A549 (cell line): ENCODE data around the gene LDLRAD3. TPM values are rescaled to one million over a fixed set of nuclear protein-coding genes. Genes with fewer than 3 reads are reported as not detected.

Source experiments
- ATAC-seq, 2 experiments: fragments of 200-7000 bp in 1 of 2; fragments of >200 bp in 1 of 2; cut with Nextera tagmentation in 1 of 2; cut with Tn5 transposase in 1 of 2; 3 replicates each; pipeline versions ENCODE4 v1.8.0 to v1.9.1; 2018 to 2020; ENCODE audit warnings: mild to moderate bottlenecking in 1 of 2, moderate library complexity in 1 of 2
- CTCF ChIA-PET: fragments of 300-600 bp; sonication (Branson Sonifier 250); formaldehyde crosslinking; extraction: SDS; loops from one replicate; lab custom pipeline; 2021; ENCODE audit warnings: antibody characterized with exemption, inconsistent platforms; lab: Yijun Ruan, JAX
- POLR2A ChIA-PET: fragments of 350-600 bp; formaldehyde crosslinking; extraction: SDS; loops from one replicate; lab custom pipeline; 2021; ENCODE audit warnings: antibody characterized with exemption, inconsistent platforms; lab: Yijun Ruan, JAX
- DNase-seq, 2 experiments: peaks; one replicate each; pipeline versions ENCODE4 v3.0.0 to v3.0.0-alpha.2; 2011 to 2016; ENCODE audit warnings: low read depth in 1 of 2, low spot score in 1 of 2
- FAIRE-seq: peaks from 2 replicates; lab custom pipeline; 2011; peaks lifted over from hg19 to GRCh38; lab: Jason Lieb, UNC
- H3K27ac ChIP-seq, 2 experiments: fragments of >200 bp; sonication (Bioruptor Twin); formaldehyde crosslinking; 3 replicates each; pipeline ENCODE4 v1.5.1; 2016 to 2017
- H3K4me1 ChIP-seq: fragments of >200 bp; sonication (Bioruptor Twin); formaldehyde crosslinking; 3 replicates; pipeline ENCODE4 v1.6.1; 2016
- H3K4me2 ChIP-seq: fragments of >200 bp; sonication (Bioruptor Twin); formaldehyde crosslinking; 3 replicates; pipeline ENCODE4 v1.6.1; 2016
- H3K4me3 ChIP-seq: fragments of >200 bp; sonication (Bioruptor Twin); formaldehyde crosslinking; 3 replicates; pipeline ENCODE4 v1.5.1; 2016
- H3K9me3 ChIP-seq: fragments of >200 bp; sonication (Bioruptor Twin); formaldehyde crosslinking; 3 replicates; pipeline ENCODE4 v1.6.1; 2016
- E2F6 ChIP-seq: IDR thresholded peaks from 2 replicates; pipeline ENCODE4 v1.6.1; 2012; ENCODE audit warnings: low read depth, borderline replicate concordance
- EHF ChIP-seq: fragments of 250-450 bp; sonication (Bioruptor Pico); IDR thresholded peaks from 2 replicates; pipeline ENCODE4 v1.5.0; 2020; ENCODE audit warnings: mild to moderate bottlenecking
- EHMT2 ChIP-seq: fragments of 200-600 bp; sonication (generic); IDR thresholded peaks from 2 replicates; pipeline ENCODE4 v1.6.1; 2016; ENCODE audit warnings: antibody characterized with exemption, low read depth, mild to moderate bottlenecking, moderate library complexity
- ELK1 ChIP-seq: fragments of 150-350 bp; IDR thresholded peaks from 2 replicates; pipeline ENCODE4 v1.6.1; 2014; ENCODE audit warnings: low read depth, mild to moderate bottlenecking, low read length
- FOSL2 ChIP-seq, 2 experiments: fragments of 450-650 bp in 1 of 2; fragments of >200 bp in 1 of 2; sonication (Bioruptor Twin) in 1 of 2; formaldehyde crosslinking; IDR thresholded peaks; 2 replicates each; pipeline versions ENCODE4 v1.5.0 to v1.6.1; 2016 to 2020; ENCODE audit warnings: mild to moderate bottlenecking in 1 of 2, moderate library complexity in 1 of 2
- GATA3 ChIP-seq: IDR thresholded peaks from 2 replicates; pipeline ENCODE4 v1.6.1; 2012; ENCODE audit warnings: borderline replicate concordance
- HDAC2 ChIP-seq: fragments of 200-600 bp; sonication (generic); IDR thresholded peaks from 2 replicates; pipeline ENCODE4 v1.6.1; 2016
- HEYL ChIP-seq: fragments of 250-450 bp; sonication (Bioruptor Pico); IDR thresholded peaks from 2 replicates; pipeline ENCODE4 v1.8.0; 2021; ENCODE audit warnings: mild to moderate bottlenecking, moderate library complexity
- HMGXB4 ChIP-seq: fragments of 250-450 bp; sonication (Bioruptor Pico); IDR thresholded peaks from 2 replicates; pipeline ENCODE4 v1.5.0; 2021; ENCODE audit warnings: mild to moderate bottlenecking, moderate library complexity, borderline replicate concordance
- KDM5A ChIP-seq: fragments of 200-600 bp; sonication (generic); IDR thresholded peaks from 2 replicates; pipeline ENCODE4 v1.6.1; 2016; ENCODE audit warnings: antibody characterized with exemption, mild to moderate bottlenecking
- MAFK ChIP-seq: fragments of 450-650 bp; IDR thresholded peaks from 2 replicates; pipeline ENCODE4 v1.6.1; 2014; ENCODE audit not compliant: partially characterized antibody
- NFE2L2 ChIP-seq: fragments of 150-350 bp; conservative IDR thresholded peaks from 2 replicates; pipeline ENCODE4 v1.6.1; 2014; ENCODE audit warnings: low read length
- RARB ChIP-seq: fragments of 250-450 bp; sonication (Bioruptor Pico); IDR thresholded peaks from 2 replicates; pipeline ENCODE4 v1.8.0; 2021; ENCODE audit warnings: mild to moderate bottlenecking, moderate library complexity
- RFX5 ChIP-seq: fragments of 450-650 bp; IDR thresholded peaks from 2 replicates; pipeline ENCODE4 v1.7.1; 2014; ENCODE audit warnings: antibody characterized with exemption, mild to moderate bottlenecking, moderate library complexity
- SMC3 ChIP-seq: fragments of >200 bp; sonication (Bioruptor Twin); formaldehyde crosslinking; IDR thresholded peaks from 3 replicates; pipeline ENCODE4 v1.6.1; 2018; ENCODE audit warnings: inconsistent platforms
- TP53 ChIP-seq: fragments of 250-450 bp; sonication (Bioruptor Pico); IDR thresholded peaks from 2 replicates; pipeline ENCODE4 v1.5.0; 2021; ENCODE audit warnings: mild to moderate bottlenecking, moderate library complexity
- ZC3H11A ChIP-seq: fragments of 450-650 bp; IDR thresholded peaks from 2 replicates; pipeline ENCODE4 v1.6.1; 2014; ENCODE audit warnings: antibody characterized with exemption, mild to moderate bottlenecking
- ZFP36 ChIP-seq: fragments of 450-650 bp; IDR thresholded peaks from 2 replicates; pipeline ENCODE4 v1.6.1; 2014; ENCODE audit warnings: borderline replicate concordance; ENCODE audit not compliant: partially characterized antibody
- WGBS: methylation state at CpG from one replicate; pipeline ENCODE4 v1.1.6; 2017; ENCODE audit errors: missing lambda C conversion rate; 5-methylcytosine and 5-hydroxymethylcytosine counted together
- polyA plus RNA-seq, 4 experiments: library from polyadenylated mRNA; depleted of rRNA in 3 of 4; stranded (reverse); fragments of >200 nt; fragmentation: RNase III in 1 of 4; extraction: RNeasy Plus Mini Kit Qiagen cat#74134 plus additional on column Dnase treatment in 1 of 4; gene quantifications; 2 replicates in 3 of 4; 3 replicates in 1 of 4; pipeline ENCODE4 v1.2.3, GENCODE V29; 2011 to 2017
- TF ChIP-seq, protein P1 (sequence below): fragments of >200 bp; sonication (Bioruptor Twin); formaldehyde crosslinking; IDR thresholded peaks from 3 replicates; pipeline ENCODE4 v1.6.1; 2016
- TF ChIP-seq, protein P2 (sequence below): fragments of 450-650 bp; IDR thresholded peaks from 2 replicates; pipeline ENCODE4 v1.6.1; 2014; ENCODE audit warnings: antibody characterized with exemption

The LDLRAD3 gene
- polyA plus RNA-seq, 2 of the 4 experiments (the other 2 are of a cell fraction), result 10.5 to 13.2 TPM

DNA sequence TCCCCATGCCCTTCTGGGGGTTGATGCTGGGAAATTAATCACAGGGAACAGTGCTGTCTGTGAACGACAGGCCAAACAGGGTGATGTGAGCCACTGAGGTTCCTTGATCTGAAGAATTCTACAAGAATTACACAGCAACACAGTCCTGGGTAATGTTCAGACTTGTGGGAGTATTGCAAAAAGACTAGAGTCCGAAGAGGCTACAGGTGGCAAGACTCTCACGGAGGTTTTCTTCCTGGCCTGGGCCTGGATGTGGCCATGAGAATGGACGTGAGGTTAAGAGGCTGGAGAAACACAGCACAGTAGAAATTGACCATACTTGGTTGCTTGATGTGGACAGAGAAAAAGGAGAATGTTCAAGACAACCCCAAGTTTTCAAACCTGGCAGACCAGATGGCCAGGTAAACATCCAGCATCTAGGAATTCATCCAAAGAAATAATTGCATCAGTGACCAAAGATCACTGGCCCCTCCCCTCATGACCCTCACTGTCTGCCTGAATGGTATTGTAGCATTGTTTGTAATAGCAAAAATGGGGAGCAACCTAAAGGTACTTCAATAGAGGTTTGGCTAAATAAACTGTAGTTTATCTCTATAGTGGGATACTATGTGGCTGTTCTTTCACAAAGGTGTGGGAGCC is 274.5 kb downstream of the LDLRAD3 start:
- ChIA-PET CTCF (no interaction called here), POLR2A (no interaction called here)
- ATAC-seq, result no peak
- TF ChIP-seq, protein P1, sequence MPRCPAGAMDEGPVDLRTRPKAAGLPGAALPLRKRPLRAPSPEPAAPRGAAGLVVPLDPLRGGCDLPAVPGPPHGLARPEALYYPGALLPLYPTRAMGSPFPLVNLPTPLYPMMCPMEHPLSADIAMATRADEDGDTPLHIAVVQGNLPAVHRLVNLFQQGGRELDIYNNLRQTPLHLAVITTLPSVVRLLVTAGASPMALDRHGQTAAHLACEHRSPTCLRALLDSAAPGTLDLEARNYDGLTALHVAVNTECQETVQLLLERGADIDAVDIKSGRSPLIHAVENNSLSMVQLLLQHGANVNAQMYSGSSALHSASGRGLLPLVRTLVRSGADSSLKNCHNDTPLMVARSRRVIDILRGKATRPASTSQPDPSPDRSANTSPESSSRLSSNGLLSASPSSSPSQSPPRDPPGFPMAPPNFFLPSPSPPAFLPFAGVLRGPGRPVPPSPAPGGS, result no peak
- TF ChIP-seq KDM5A (no peak), ZFP36 (no peak), EHF (CRISPR knock-in tag) (no peak), NFE2L2 (no peak), FOSL2 (IDR thresholded peaks at IDR 0.05) (no peak), FOSL2 (CRISPR knock-in tag; IDR thresholded peaks at IDR 0.05) (no peak), HDAC2 (no peak), TP53 (CRISPR knock-in tag) (no peak), ZC3H11A (no peak), HMGXB4 (no peak), SMC3 (no peak), EHMT2 (no peak), E2F6 (no peak), GATA3 (no peak), HEYL (CRISPR knock-in tag) (no peak), RARB (no peak), MAFK (no peak), RFX5 (no peak), ELK1 (no peak)
- TF ChIP-seq, protein P2, sequence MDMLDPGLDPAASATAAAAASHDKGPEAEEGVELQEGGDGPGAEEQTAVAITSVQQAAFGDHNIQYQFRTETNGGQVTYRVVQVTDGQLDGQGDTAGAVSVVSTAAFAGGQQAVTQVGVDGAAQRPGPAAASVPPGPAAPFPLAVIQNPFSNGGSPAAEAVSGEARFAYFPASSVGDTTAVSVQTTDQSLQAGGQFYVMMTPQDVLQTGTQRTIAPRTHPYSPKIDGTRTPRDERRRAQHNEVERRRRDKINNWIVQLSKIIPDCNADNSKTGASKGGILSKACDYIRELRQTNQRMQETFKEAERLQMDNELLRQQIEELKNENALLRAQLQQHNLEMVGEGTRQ, result no peak
- 79% methylated on average over 4 of the region's 4 CpGs for WGBS
- no peaks in the 10 kb centered on the region for H3K4me1 ChIP-seq
- no peak overlapping the region for H3K4me3 ChIP-seq
- no peak overlapping the region for H3K27ac ChIP-seq
- FAIRE-seq, result no peak
- DNase-seq, result no peak
- 0 out of 3 replicates have a peak, but pooled peaks cover 3% of the 10 kb centered on the region for H3K9me3 ChIP-seq
- H3K4me2 ChIP-seq, result no peak overlapping the region

DNA sequence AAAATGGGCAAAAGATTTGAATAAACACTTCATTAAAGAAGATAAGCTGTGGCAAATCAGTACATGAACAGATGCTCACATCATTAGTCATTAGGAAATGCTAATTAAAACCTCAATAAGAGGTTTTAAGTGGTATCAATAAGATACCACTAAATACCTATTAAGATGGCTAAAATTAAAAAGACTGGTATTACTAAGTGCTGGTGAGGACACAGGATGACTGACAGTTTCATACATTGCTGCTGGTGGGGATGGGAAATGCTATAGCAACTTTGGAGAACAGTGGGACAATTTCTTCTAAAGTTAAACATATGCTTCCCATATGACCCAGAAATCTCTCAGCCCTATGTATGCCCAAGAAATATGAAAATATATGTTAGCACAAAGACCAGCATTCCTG is 276.1 kb downstream of the LDLRAD3 start:
- ATAC-seq, result no peak
- TF ChIP-seq SMC3, result no peak
- TF ChIP-seq, all 56 proteins: peak for 0
- CTCF ChIA-PET, result no interaction called here
- Histone ChIP-seq H3K4me1 (no peaks in the 10 kb centered on the region), H3K4me2 (no peak overlapping the region), H3K9me3 (0 out of 3 replicates have a peak, but pooled peaks cover 3% of the 10 kb centered on the region), H3K4me3 (no peak overlapping the region), H3K27ac (no peak overlapping the region)
- DNase-seq (no peak), FAIRE-seq (no peak)
- POLR2A ChIA-PET, result no interaction called here
